Measurements from ENCODE around the gene ROR2.

Gene ROR2

DNA sequence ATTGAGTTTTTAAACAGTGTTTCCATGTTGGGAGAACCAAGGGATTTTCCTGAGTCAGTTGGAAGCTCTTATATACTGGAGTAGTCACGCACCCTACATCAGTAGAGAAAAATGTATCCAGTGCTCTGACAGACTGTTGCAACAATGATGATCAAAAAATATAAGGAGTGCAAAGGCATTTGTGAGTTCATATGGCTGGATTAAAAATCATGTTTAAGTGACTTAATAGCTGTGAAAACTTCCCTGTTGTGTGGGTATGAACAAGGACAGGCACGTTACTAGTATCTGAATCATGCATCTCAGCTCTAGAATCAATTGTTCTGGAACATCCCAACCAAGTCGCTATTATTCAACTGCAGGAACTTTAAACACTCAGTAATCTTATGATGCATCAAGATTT lies 229.7 kb downstream of the ROR2 start:
- no peaks in the 10 kb centered on the region for H3K79me2 ChIP-seq (ENCODE audit: insufficient read depth, low read length)
- no peak overlapping the region for H3K4me2 ChIP-seq (ENCODE audit: low read depth, low read length, poor library complexity, severe bottlenecking)
- H3K36me3 ChIP-seq (ENCODE audit: insufficient read depth, low read length), result no peaks in the 10 kb centered on the region
- no peak overlapping the region for H3K4me3 ChIP-seq (ENCODE audit: low read length, poor library complexity, severe bottlenecking)
- H3K27me3 ChIP-seq (ENCODE audit: insufficient read depth, low read length, poor library complexity, severe bottlenecking), result no peaks in the 10 kb centered on the region
- H3K4me1 ChIP-seq (ENCODE audit: insufficient read depth, low read length, poor library complexity, severe bottlenecking), result no peaks in the 10 kb centered on the region
- no peaks in the 10 kb centered on the region for H3K9me3 ChIP-seq (ENCODE audit: insufficient read depth, low read depth, low read length)
- no peaks in the 10 kb centered on the region for H3F3A ChIP-seq (ENCODE audit: low read depth)
- H3K9ac ChIP-seq (ENCODE audit: low read depth, low read length, poor library complexity, severe bottlenecking), result no peak overlapping the region
- H2AFZ ChIP-seq (ENCODE audit: low read length), result no peak overlapping the region
- TF ChIP-seq EZH2phosphoT487 (IDR thresholded peaks at IDR 0.05; ENCODE audit: borderline replicate concordance), result no peak
- TF ChIP-seq, protein P1, sequence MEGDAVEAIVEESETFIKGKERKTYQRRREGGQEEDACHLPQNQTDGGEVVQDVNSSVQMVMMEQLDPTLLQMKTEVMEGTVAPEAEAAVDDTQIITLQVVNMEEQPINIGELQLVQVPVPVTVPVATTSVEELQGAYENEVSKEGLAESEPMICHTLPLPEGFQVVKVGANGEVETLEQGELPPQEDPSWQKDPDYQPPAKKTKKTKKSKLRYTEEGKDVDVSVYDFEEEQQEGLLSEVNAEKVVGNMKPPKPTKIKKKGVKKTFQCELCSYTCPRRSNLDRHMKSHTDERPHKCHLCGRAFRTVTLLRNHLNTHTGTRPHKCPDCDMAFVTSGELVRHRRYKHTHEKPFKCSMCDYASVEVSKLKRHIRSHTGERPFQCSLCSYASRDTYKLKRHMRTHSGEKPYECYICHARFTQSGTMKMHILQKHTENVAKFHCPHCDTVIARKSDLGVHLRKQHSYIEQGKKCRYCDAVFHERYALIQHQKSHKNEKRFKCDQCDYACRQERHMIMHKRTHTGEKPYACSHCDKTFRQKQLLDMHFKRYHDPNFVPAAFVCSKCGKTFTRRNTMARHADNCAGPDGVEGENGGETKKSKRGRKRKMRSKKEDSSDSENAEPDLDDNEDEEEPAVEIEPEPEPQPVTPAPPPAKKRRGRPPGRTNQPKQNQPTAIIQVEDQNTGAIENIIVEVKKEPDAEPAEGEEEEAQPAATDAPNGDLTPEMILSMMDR (conservative IDR thresholded peaks at IDR 0.05; ENCODE audit: low read length), result no peak
- no peaks in the 10 kb centered on the region for H4K20me1 ChIP-seq (ENCODE audit: insufficient read depth, low read length, poor library complexity, severe bottlenecking)
- H3K9me2 ChIP-seq (replicated peaks; ENCODE audit: low read depth, low read length), result no peaks in the 10 kb centered on the region

GRCh38 chr9:91718071-91718470 lies 232.0 kb downstream of the ROR2 start:
- no peaks in the 10 kb centered on the region for H3K36me3 ChIP-seq (ENCODE audit: insufficient read depth, low read length)
- no peaks in the 10 kb centered on the region for H3K4me1 ChIP-seq (ENCODE audit: insufficient read depth, low read length, poor library complexity, severe bottlenecking)
- H3K4me3 ChIP-seq (ENCODE audit: low read length, poor library complexity, severe bottlenecking), result no peak overlapping the region
- no peak overlapping the region for H3K9ac ChIP-seq (ENCODE audit: low read depth, low read length, poor library complexity, severe bottlenecking)
- no peaks in the 10 kb centered on the region for H3F3A ChIP-seq (ENCODE audit: low read depth)
- TF ChIP-seq, protein P1 (conservative IDR thresholded peaks at IDR 0.05; ENCODE audit: low read length), result no peak
- no peak for TF ChIP-seq EZH2phosphoT487 (IDR thresholded peaks at IDR 0.05; ENCODE audit: borderline replicate concordance)
- H3K4me2 ChIP-seq (ENCODE audit: low read depth, low read length, poor library complexity, severe bottlenecking), result no peak overlapping the region
- no peaks in the 10 kb centered on the region for H3K9me2 ChIP-seq (replicated peaks; ENCODE audit: low read depth, low read length)
- no peaks in the 10 kb centered on the region for H3K9me3 ChIP-seq (ENCODE audit: insufficient read depth, low read depth, low read length)
- H3K79me2 ChIP-seq (ENCODE audit: insufficient read depth, low read length), result no peaks in the 10 kb centered on the region
- H2AFZ ChIP-seq (ENCODE audit: low read length), result no peak overlapping the region
- H4K20me1 ChIP-seq (ENCODE audit: insufficient read depth, low read length, poor library complexity, severe bottlenecking), result no peaks in the 10 kb centered on the region
- no peaks in the 10 kb centered on the region for H3K27me3 ChIP-seq (ENCODE audit: insufficient read depth, low read length, poor library complexity, severe bottlenecking)

DNA sequence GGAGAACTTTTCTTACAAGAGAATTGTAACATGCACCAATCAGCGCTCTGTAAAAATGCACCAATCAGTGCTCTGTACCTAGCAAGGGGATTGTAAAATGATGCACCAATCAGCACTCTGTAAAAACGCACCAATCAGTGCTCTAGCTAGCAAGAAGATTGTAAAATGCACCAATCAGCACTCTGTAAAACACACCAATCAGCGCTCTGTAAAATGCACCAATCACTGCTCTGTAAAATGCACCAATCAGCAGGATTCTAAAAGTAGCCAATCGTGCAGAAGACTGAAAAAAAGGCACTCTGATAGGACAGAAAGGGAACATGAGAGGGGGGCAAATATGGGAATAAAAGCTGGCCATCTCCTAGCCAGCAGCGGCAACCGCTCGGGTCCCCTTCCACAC lies 233.2 kb downstream of the ROR2 start:
- Histone ChIP-seq H3K36me3 (ENCODE audit: insufficient read depth, low read length) (no peaks in the 10 kb centered on the region), H3K79me2 (ENCODE audit: insufficient read depth, low read length) (no peaks in the 10 kb centered on the region), H3K4me2 (ENCODE audit: low read depth, low read length, poor library complexity, severe bottlenecking) (no peak overlapping the region), H3K9ac (ENCODE audit: low read depth, low read length, poor library complexity, severe bottlenecking) (no peak overlapping the region), H3K4me3 (ENCODE audit: low read length, poor library complexity, severe bottlenecking) (no peak overlapping the region), H3K9me2 (replicated peaks; ENCODE audit: low read depth, low read length) (no peaks in the 10 kb centered on the region), H3F3A (ENCODE audit: low read depth) (no peaks in the 10 kb centered on the region), H4K20me1 (ENCODE audit: insufficient read depth, low read length, poor library complexity, severe bottlenecking) (no peaks in the 10 kb centered on the region), H3K9me3 (ENCODE audit: insufficient read depth, low read depth, low read length) (no peaks in the 10 kb centered on the region), H3K4me1 (ENCODE audit: insufficient read depth, low read length, poor library complexity, severe bottlenecking) (peaks cover 4% of the 10 kb centered on the region), H3K27me3 (ENCODE audit: insufficient read depth, low read length, poor library complexity, severe bottlenecking) (no peaks in the 10 kb centered on the region), H2AFZ (ENCODE audit: low read length) (no peak overlapping the region)
- TF ChIP-seq EZH2phosphoT487 (IDR thresholded peaks at IDR 0.05; ENCODE audit: borderline replicate concordance), result no peak
- TF ChIP-seq, protein P1 (conservative IDR thresholded peaks at IDR 0.05; ENCODE audit: low read length), result no peak
